RWPE2 (cell line): Measurements from ENCODE around the gene HTR3B.

ENCODE experiments used
- ATAC-seq: fragments of 200-7000 bp; cut with Tn5 transposase; 3 replicates; pipeline ENCODE4 v1.9.1; 2021; ENCODE audit warnings: low read depth
- DNase-seq: peaks from one replicate; pipeline ENCODE4 v3.0.0-alpha.2; 2020; ENCODE audit warnings: low spot score
- H3K27ac ChIP-seq: fragments of 450-650 bp; 2 replicates; pipeline ENCODE4 v1.5.1; 2017; ENCODE audit warnings: mild to moderate bottlenecking; ENCODE audit not compliant: poor library complexity, severe bottlenecking
- H3K27me3 ChIP-seq: fragments of 250-450 bp; sonication (Bioruptor Pico); 2 replicates; pipeline ENCODE4 v1.5.1; 2021; ENCODE audit warnings: mild to moderate bottlenecking, moderate library complexity; ENCODE audit not compliant: insufficient read depth, poor library complexity, severe bottlenecking
- H3K36me3 ChIP-seq: fragments of 250-450 bp; sonication (Bioruptor Pico); 2 replicates; pipeline ENCODE4 v1.5.1; 2020; ENCODE audit warnings: low read depth, mild to moderate bottlenecking, moderate library complexity
- H3K4me1 ChIP-seq: fragments of 250-450 bp; sonication (Bioruptor Pico); 2 replicates; pipeline ENCODE4 v1.5.1; 2021; ENCODE audit warnings: mild to moderate bottlenecking, moderate library complexity; ENCODE audit not compliant: insufficient read depth, poor library complexity, severe bottlenecking
- H3K4me3 ChIP-seq: fragments of 250-450 bp; sonication (Bioruptor Pico); 2 replicates; pipeline ENCODE4 v1.5.1; 2021; ENCODE audit warnings: mild to moderate bottlenecking, moderate library complexity; ENCODE audit not compliant: severe bottlenecking
- H3K9me3 ChIP-seq: fragments of 250-450 bp; sonication (Bioruptor Pico); 2 replicates; pipeline ENCODE4 v1.5.1; 2021; ENCODE audit warnings: mild to moderate bottlenecking, moderate library complexity; ENCODE audit not compliant: severe bottlenecking
- TF ChIP-seq, protein P1 (sequence below): fragments of 450-650 bp; IDR thresholded peaks from one replicate; pipeline ENCODE4 v1.5.1; 2017; ENCODE audit warnings: mild to moderate bottlenecking, moderate library complexity; ENCODE audit not compliant: poor library complexity, severe bottlenecking

The HTR3B gene

DNA sequence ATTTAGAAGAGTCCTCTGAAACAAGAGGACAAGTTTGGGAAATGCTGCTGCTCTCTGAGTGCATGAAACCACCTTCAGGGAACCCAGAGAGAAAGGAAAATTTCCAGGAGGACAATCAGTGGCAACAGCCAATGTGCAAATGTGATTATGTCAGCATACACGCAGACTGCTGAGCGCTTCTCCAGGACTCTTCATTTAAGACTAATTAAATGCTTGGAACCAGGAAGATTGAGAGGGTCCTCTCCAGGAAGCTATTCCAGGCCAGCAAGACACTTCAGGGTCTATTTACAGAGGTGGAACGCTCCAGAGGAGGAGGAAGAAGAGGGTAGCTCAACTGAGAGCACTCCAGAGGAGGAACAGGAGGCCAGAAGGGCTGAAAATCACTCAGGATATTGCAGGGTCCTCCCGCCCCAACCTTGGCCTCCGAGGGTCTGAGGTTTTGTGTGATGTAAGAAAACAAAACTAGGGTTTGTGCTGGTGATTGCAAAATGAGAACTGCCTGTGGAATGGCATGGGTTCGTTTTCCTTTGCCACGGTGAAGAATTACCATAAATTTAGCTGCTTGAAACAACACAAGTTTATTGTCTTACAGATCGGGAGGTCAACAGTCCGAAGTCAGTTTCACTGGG, 56.2 kb downstream of the HTR3B start:
- Histone ChIP-seq H3K27me3 (no peaks in the 10 kb centered on the region), H3K4me1 (no peaks in the 10 kb centered on the region), H3K9me3 (no peaks in the 10 kb centered on the region), H3K4me3 (no peak overlapping the region), H3K36me3 (no peaks in the 10 kb centered on the region), H3K27ac (no peak overlapping the region)
- ATAC-seq: no peak
- TF ChIP-seq, protein P1, sequence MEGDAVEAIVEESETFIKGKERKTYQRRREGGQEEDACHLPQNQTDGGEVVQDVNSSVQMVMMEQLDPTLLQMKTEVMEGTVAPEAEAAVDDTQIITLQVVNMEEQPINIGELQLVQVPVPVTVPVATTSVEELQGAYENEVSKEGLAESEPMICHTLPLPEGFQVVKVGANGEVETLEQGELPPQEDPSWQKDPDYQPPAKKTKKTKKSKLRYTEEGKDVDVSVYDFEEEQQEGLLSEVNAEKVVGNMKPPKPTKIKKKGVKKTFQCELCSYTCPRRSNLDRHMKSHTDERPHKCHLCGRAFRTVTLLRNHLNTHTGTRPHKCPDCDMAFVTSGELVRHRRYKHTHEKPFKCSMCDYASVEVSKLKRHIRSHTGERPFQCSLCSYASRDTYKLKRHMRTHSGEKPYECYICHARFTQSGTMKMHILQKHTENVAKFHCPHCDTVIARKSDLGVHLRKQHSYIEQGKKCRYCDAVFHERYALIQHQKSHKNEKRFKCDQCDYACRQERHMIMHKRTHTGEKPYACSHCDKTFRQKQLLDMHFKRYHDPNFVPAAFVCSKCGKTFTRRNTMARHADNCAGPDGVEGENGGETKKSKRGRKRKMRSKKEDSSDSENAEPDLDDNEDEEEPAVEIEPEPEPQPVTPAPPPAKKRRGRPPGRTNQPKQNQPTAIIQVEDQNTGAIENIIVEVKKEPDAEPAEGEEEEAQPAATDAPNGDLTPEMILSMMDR: no peak
- no peak for DNase-seq

- TF ChIP-seq, protein P1: no peak
- Histone ChIP-seq H3K27me3 (no peaks in the 10 kb centered on the region), H3K27ac (no peak overlapping the region), H3K4me3 (no peak overlapping the region), H3K4me1 (no peaks in the 10 kb centered on the region), H3K9me3 (no peaks in the 10 kb centered on the region), H3K36me3 (no peaks in the 10 kb centered on the region)
- ATAC-seq: no peak
- no peak for DNase-seq
These were observed 62.8 kb downstream of the HTR3B start for GRCh38 chr11:113967361-113967760.

GRCh38 chr11:113971506-113972195, 67.1 kb downstream of the HTR3B start:
- no peak for DNase-seq
- Histone ChIP-seq H3K9me3 (no peaks in the 10 kb centered on the region), H3K27me3 (no peaks in the 10 kb centered on the region), H3K27ac (no peak overlapping the region), H3K4me3 (no peak overlapping the region), H3K4me1 (peaks cover 3% of the 10 kb centered on the region), H3K36me3 (no peaks in the 10 kb centered on the region)
- TF ChIP-seq, protein P1: no peak
- ATAC-seq: no peak

DNA sequence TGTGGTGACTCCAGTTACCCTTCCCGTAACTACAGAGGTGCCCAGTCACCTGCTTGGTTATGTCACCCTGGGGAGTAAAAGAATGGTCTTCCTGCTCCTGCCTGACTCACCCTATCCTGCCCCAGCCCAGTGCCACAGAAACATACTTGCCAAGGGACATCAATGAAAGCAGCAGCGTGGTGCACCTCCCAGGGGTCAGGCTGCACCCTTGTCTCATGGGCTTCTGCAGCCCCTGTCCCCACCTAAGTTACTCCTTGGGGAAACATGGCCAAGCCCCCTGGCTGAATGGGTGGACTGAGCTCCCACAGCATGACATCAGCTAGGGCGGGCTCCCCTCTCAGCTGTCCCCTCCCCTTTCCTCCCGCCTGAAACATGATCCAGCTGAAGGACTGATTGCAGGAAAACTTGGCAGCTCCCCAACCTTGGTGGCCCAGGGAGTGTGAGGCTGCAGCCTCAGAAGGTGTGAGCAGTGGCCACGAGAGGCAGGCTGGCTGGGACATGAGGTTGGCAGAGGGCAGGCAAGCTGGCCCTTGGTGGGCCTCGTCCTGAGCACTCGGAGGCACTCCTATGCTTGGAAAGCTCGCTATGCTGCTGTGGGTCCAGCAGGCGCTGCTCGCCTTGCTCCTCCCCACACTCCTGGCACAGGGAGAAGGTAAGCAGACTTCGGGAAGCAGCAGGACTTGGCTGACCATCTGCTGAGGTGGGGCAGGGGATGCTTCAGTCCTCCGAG, 70.3 kb downstream of the HTR3B start, which contains the start of gene HTR3A:
Gene HTR3A (plus strand): TSS at position 368 of the 730 bp plus-strand sequence. CDS start 218 bp downstream, at position 586.
- Histone ChIP-seq H3K27ac (no peak within 1 kb of the TSS), H3K36me3 (no peaks in the 10 kb centered on the region), H3K4me3 (no peak within 1 kb of the TSS), H3K4me1 (peaks cover 3% of the 10 kb centered on the region), H3K9me3 (no peaks in the 10 kb centered on the region), H3K27me3 (peaks cover 18% of the 10 kb centered on the region)
- ATAC-seq (peak; percentile 63), DNase-seq (no peak)
- TF ChIP-seq, protein P1: no peak
